Brain microvascular endothelial cell (primary cell): Measurements from ENCODE around the gene UTP25.

Experiments used
- DNase-seq: peaks from one replicate; pipeline ENCODE4 v3.0.0-alpha.2; 2020
- H3K27ac ChIP-seq: fragments of 250-450 bp; sonication (Bioruptor Pico); 2 replicates; pipeline ENCODE4 v1.5.1; 2020; ENCODE audit warnings: mild to moderate bottlenecking, moderate library complexity
- H3K27me3 ChIP-seq: fragments of 250-450 bp; sonication (Bioruptor Pico); replicated peaks from 2 replicates; pipeline ENCODE4 v1.5.1; 2020; ENCODE audit warnings: mild to moderate bottlenecking
- H3K36me3 ChIP-seq: fragments of 250-450 bp; sonication (Bioruptor Pico); replicated peaks from 2 replicates; pipeline ENCODE4 v1.5.1; 2020; ENCODE audit warnings: mild to moderate bottlenecking
- H3K4me3 ChIP-seq: 2 replicates; pipeline ENCODE4 v1.5.1; 2011; ENCODE audit warnings: low read depth, mild to moderate bottlenecking, control low read depth, low read length, moderate library complexity
- CTCF ChIP-seq: IDR thresholded peaks from 2 replicates; pipeline ENCODE4 v1.5.1; 2011; ENCODE audit warnings: low read depth, mild to moderate bottlenecking, moderate library complexity, low read length, control low read depth, inconsistent platforms; ENCODE audit errors: missing control alignments
- in situ Hi-C: cut with HindIII; loops from 2 replicates; pipeline ENCODE4 v1.10.0; 2017; ENCODE audit warnings: low sequenced_read_pairs, low pct_ligation_motif_present

Gene UTP25

GRCh38 chr1:209869291-209870149, 41.7 kb downstream of the UTP25 start:
- no peak overlapping the region for H3K27ac ChIP-seq
- no peaks in the 10 kb centered on the region for H3K36me3 ChIP-seq
- in situ Hi-C loops: loop anchor here (10.0 kb wide), 1 partner anchor 115 kb away; no protein-coding TSS in a partner anchor
- H3K27me3 ChIP-seq: no peaks in the 10 kb centered on the region
- H3K4me3 ChIP-seq: no peak overlapping the region
- DNase-seq: no peak
- no peak for TF ChIP-seq CTCF

GRCh38 chr1:209870151-209870831, 42.5 kb downstream of the UTP25 start:
- Histone ChIP-seq H3K4me3 (no peak overlapping the region), H3K36me3 (no peaks in the 10 kb centered on the region), H3K27me3 (no peaks in the 10 kb centered on the region), H3K27ac (no peak overlapping the region)
- no peak for DNase-seq
- in situ Hi-C loops: no loop called here
- no peak for TF ChIP-seq CTCF

- Histone ChIP-seq H3K4me3 (no peak overlapping the region), H3K27me3 (no peaks in the 10 kb centered on the region), H3K36me3 (no peaks in the 10 kb centered on the region), H3K27ac (no peak overlapping the region)
- in situ Hi-C loops: no loop called here
- no peak for DNase-seq
- TF ChIP-seq CTCF: no peak
These were observed 43.2 kb downstream of the UTP25 start for GRCh38 chr1:209871006-209871405.

GRCh38 chr1:209871430-209871829, 43.7 kb downstream of the UTP25 start:
- no peak overlapping the region for H3K4me3 ChIP-seq
- TF ChIP-seq CTCF: no peak
- H3K27ac ChIP-seq: no peak overlapping the region
- in situ Hi-C loops: no loop called here
- H3K27me3 ChIP-seq: no peaks in the 10 kb centered on the region
- no peak for DNase-seq
- no peaks in the 10 kb centered on the region for H3K36me3 ChIP-seq

GRCh38 chr1:209873067-209873799, 45.5 kb downstream of the UTP25 start:
- in situ Hi-C loops: no loop called here
- Histone ChIP-seq H3K27me3 (no peaks in the 10 kb centered on the region), H3K27ac (peak overlapping the region; percentile 92), H3K36me3 (no peaks in the 10 kb centered on the region), H3K4me3 (no peak overlapping the region)
- peak; percentile 70 for DNase-seq
- no peak for TF ChIP-seq CTCF
